WTC11 (cell line): ENCODE measurements around the gene FGD2.

Experiments
- ATF1 ChIP-seq: sonication (generic); formaldehyde crosslinking; IDR thresholded peaks from 2 replicates; pipeline ENCODE4 v1.8.1; 2023; ENCODE audit warnings: mild to moderate bottlenecking, moderate library complexity, missing genetic modification reagents
- CTCF ChIP-seq: fragments of 200-600 bp; IDR thresholded peaks from 2 replicates; pipeline ENCODE4 v1.8.0; 2022; ENCODE audit warnings: antibody characterized with exemption
- E2F4 ChIP-seq: sonication (generic); formaldehyde crosslinking; IDR thresholded peaks from 2 replicates; pipeline ENCODE4 v1.8.1; 2022; ENCODE audit warnings: low read depth, mild to moderate bottlenecking, moderate library complexity, missing genetic modification reagents, borderline replicate concordance
- SP1 ChIP-seq: sonication (generic); formaldehyde crosslinking; conservative IDR thresholded peaks from 2 replicates; pipeline ENCODE4 v1.8.1; 2022; ENCODE audit warnings: missing genetic modification reagents
- ZNF138 ChIP-seq: sonication (generic); formaldehyde crosslinking; conservative IDR thresholded peaks from 2 replicates; pipeline ENCODE4 v1.8.1; 2022; ENCODE audit warnings: mild to moderate bottlenecking, moderate library complexity, missing genetic modification reagents

- TF ChIP-seq ATF1 (CRISPR knock-in tag) (no peak), CTCF (no peak), E2F4 (CRISPR knock-in tag) (no peak), ZNF138 (no peak), SP1 (CRISPR knock-in tag) (no peak)
Measured at GRCh38 chr6:37057128-37057471, 51.6 kb downstream of the FGD2 start.
